ENCODE results near the gene CDKN1B.

CDKN1B gene

DNA sequence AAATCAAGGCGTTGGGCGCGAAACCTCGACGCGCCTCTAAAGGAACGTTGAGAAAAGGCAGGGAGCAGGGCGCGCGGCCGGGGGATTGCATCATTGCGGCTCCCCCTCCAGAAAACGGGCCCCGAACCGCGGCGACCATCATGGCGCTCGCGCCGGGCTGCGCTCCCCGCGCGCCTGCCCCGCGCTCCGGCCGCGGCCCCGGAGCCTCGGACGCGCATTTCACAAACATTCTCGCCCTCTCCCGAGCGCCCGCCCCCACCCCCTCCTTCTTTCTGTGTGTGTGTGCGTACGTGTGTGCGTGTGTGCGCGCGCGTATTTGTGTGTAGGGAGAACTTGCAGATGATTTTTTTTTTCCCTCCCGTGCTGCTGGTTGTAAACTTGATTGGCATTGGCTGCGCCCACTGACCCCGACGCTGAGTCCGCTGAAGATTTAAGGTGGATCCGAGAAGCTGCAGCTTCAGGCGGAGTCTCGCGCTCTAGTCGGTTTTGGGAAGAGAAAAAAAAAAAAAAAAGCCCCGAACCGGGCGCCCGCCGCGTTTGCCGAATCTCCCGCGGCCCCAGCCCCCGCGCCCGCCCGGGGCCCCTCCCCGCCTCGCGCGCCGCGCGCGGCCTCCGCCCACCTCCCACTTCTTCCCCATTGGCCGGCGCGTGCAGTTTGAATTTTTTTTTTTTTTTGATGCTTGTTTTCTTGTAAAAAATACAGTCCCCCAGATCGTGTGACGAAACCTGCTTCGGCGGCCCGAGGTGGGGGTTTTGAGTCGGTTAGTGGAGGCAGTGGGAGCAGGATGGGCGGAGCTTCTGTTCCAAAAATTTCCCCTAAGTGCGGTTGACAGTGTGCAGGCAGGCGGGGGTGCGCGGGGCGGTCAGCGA is 8.2 kb downstream of the CDKN1B start:
- in situ Hi-C loops (cut with HindIII; ENCODE audit: low pct_ligation_motif_present, low sequenced_read_pairs) = no loop called here
- peak overlapping the region; percentile 83 for H3K4me3 ChIP-seq (ENCODE audit: low read depth, low read length)
- no peak for TF ChIP-seq CTCF (IDR thresholded peaks at IDR 0.05; ENCODE audit: low read depth, low read length, missing control alignments)

DNA sequence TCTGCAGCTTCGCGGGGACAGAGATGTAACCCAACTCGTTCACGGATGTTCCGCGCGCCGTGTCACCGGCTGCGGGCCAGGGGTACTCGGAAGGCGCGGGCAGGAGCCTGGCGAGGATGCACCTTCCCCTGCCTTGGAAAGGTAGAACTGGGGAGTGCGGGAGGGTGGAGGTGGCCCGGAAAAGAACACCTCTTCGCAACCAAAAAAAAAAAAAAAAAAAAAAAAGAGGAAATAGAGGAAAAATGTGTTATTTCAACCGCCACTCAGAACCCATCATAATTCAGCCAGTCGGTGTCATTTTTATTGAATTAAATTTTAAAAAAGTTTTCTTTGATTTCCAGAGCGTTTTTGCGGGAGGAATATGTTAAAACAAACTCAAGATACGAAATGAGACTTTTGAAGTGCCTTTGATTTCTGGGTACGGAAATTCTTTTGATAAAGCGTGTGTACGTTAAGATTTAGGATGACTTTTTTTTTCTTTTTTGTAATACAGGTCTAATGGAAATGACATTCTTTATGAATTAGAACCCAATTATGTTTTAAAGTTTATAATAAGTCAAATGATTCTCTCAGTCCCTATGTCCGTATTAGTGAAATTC is 8.9 kb downstream of the CDKN1B start:
- Histone ChIP-seq H3K27ac (peak overlapping the region; percentile 86), H3K27me3 (replicated peaks) (no peaks in the 10 kb centered on the region), H3K4me3 (ENCODE audit: low read depth, low read length) (peak overlapping the region; percentile 83), H3K36me3 (replicated peaks) (peaks cover 3% of the 10 kb centered on the region)
- in situ Hi-C loops (cut with HindIII; ENCODE audit: low pct_ligation_motif_present, low sequenced_read_pairs) = no loop called here
- TF ChIP-seq CTCF (IDR thresholded peaks at IDR 0.05; ENCODE audit: low read depth, low read length, missing control alignments) = no peak
- DNase-seq = no peak

More for the DNA sequence above, 8.2 kb downstream of the CDKN1B start:
- peaks cover 9% of the 10 kb centered on the region for H3K36me3 ChIP-seq (replicated peaks)
- H3K27ac ChIP-seq = peak overlapping the region; percentile 86
- peak; percentile 97 for DNase-seq
- no peaks in the 10 kb centered on the region for H3K27me3 ChIP-seq (replicated peaks)

DNA sequence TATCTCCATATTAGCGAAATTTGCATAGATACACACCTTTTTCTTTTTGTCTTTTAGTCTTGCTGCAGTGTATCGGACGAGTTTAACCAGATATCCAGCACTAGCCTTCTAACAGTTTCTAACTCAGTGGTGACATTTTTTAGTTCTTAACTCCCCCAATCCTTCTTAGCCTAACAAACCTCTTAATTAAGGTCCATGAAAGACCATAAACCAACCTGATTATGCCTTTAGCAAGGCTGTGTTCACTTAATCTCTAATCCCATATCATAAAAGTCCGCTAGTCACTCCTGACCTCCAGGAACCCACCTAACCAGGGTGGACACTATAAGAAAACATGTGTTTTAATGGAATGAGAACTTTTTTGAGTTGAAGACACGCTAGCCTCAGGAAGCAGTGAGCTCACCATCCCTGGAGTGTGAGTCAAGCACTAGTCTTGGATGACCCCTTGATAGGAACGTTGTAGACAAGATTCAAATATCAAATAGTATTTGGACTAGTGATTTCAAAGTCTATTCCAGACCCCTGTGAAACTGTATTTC is 9.5 kb downstream of the CDKN1B start:
- TF ChIP-seq CTCF (IDR thresholded peaks at IDR 0.05; ENCODE audit: low read depth, low read length, missing control alignments) = no peak

GRCh38 chr12:12731178-12731577 is 14.0 kb downstream of the CDKN1B start:
- Histone ChIP-seq H3K36me3 (replicated peaks) (no peaks in the 10 kb centered on the region), H3K4me3 (ENCODE audit: low read depth, low read length) (no peak overlapping the region), H3K27me3 (replicated peaks) (no peaks in the 10 kb centered on the region), H3K27ac (no peak overlapping the region)
- DNase-seq = no peak
- in situ Hi-C loops (cut with HindIII; ENCODE audit: low pct_ligation_motif_present, low sequenced_read_pairs) = no loop called here
- no peak for TF ChIP-seq CTCF (IDR thresholded peaks at IDR 0.05; ENCODE audit: low read depth, low read length, missing control alignments)

More for the DNA sequence above, 9.5 kb downstream of the CDKN1B start:
- Histone ChIP-seq H3K36me3 (replicated peaks) (no peaks in the 10 kb centered on the region), H3K4me3 (ENCODE audit: low read depth, low read length) (peak overlapping the region; percentile 83), H3K27me3 (replicated peaks) (no peaks in the 10 kb centered on the region), H3K27ac (peak overlapping the region; percentile 86)
- DNase-seq = peak; percentile 90
- in situ Hi-C loops (cut with HindIII; ENCODE audit: low pct_ligation_motif_present, low sequenced_read_pairs) = no loop called here

DNA sequence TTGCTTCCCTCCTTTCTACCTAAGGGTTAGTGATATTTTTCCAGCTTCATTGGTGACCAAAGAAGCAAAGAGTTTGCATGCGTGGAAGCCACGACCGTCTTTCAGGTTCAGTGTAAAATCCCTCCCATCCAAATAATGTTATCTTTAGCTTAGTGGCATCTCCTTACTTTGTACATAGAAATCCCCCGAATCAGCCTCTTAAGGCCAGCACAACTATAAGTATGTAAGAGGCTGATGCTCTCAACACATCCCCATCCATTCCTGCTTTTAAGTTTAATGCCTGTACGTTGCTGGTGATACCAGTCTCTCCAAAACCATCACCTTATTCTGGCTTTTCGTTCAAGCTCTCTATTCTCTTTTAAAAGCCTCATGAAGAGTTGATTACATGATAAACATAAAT is 14.6 kb downstream of the CDKN1B start:
- DNase-seq = no peak
- in situ Hi-C loops (cut with HindIII; ENCODE audit: low pct_ligation_motif_present, low sequenced_read_pairs) = no loop called here
- TF ChIP-seq CTCF (IDR thresholded peaks at IDR 0.05; ENCODE audit: low read depth, low read length, missing control alignments) = no peak

More for the DNA sequence above, 14.6 kb downstream of the CDKN1B start:
- Histone ChIP-seq H3K36me3 (replicated peaks) (no peaks in the 10 kb centered on the region), H3K27ac (no peak overlapping the region), H3K27me3 (replicated peaks) (no peaks in the 10 kb centered on the region), H3K4me3 (ENCODE audit: low read depth, low read length) (no peak overlapping the region)

All from brain microvascular endothelial cell (primary cell).